Keratinocyte (primary cell): ENCODE results near the gene HOXA6.

ENCODE experiments used
- EZH2 ChIP-seq: IDR thresholded peaks from one replicate; pipeline ENCODE4 v1.6.1; 2012; ENCODE audit warnings: inconsistent platforms, mild to moderate bottlenecking, low read length, moderate library complexity
- TF ChIP-seq, protein P1 (sequence below), 3 experiments: IDR thresholded peaks in 1 of 3; conservative IDR thresholded peaks in 1 of 3; optimal IDR thresholded peaks in 1 of 3; 2 replicates in 2 of 3; 3 replicates in 1 of 3; pipeline versions ENCODE3 to v1.5.1; 2011; ENCODE audit warnings: low read length in 3 of 3, mild to moderate bottlenecking in 3 of 3, moderate library complexity in 2 of 3, control low read depth in 1 of 3, inconsistent platforms in 1 of 3; ENCODE audit not compliant: insufficient read depth in 2 of 3; ENCODE audit errors: extremely low read depth in 1 of 3

DNA sequence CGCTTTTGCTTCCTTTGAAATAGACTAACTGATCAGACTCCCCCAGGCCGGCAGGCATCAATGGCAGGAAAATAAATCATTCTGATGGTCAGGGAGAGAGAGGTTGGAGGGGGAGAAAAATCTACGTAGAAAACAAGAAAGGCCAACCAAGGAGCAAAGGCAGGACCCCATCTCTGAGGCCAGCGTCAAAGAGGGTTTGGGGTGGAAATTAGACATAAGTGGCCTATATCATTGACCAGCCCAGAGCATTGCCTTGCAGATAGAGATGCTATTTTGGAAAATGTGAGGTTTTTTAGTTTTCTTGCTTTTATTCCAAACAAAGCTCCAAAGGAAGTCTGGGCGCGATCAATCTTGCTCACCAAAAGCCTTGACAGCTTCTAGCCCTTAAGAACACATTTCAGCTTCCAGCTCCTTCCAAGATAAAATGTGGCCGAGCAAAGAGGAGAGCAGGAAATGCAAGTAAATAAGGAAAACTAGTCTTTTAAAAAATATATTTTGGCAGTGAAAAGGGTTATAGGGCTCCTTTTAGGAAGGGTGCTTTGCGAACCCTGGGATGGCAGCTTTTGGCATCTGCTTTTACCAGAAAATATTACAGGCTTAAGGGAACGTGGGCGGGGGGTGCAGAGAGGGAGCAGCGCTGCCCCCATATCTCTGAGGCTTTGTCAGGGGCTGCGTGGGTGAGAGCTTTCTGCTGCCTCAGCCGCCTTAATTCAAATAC is 43.1 kb downstream of the HOXA6 start:
- TF ChIP-seq, protein P1, sequence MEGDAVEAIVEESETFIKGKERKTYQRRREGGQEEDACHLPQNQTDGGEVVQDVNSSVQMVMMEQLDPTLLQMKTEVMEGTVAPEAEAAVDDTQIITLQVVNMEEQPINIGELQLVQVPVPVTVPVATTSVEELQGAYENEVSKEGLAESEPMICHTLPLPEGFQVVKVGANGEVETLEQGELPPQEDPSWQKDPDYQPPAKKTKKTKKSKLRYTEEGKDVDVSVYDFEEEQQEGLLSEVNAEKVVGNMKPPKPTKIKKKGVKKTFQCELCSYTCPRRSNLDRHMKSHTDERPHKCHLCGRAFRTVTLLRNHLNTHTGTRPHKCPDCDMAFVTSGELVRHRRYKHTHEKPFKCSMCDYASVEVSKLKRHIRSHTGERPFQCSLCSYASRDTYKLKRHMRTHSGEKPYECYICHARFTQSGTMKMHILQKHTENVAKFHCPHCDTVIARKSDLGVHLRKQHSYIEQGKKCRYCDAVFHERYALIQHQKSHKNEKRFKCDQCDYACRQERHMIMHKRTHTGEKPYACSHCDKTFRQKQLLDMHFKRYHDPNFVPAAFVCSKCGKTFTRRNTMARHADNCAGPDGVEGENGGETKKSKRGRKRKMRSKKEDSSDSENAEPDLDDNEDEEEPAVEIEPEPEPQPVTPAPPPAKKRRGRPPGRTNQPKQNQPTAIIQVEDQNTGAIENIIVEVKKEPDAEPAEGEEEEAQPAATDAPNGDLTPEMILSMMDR (optimal IDR thresholded peaks at IDR 0.05 in 1 of 3, IDR thresholded peaks at IDR 0.05 in 1 of 3, conservative IDR thresholded peaks at IDR 0.05 in 1 of 3; ENCODE audit: extremely low read depth in 1 of 3, insufficient read depth in 2 of 3, low read length in 3 of 3): no peak
- no peak for TF ChIP-seq EZH2
